RWPE2 (cell line): ENCODE data around the gene ADRM1.

Experiments
- ATAC-seq: fragments of 200-7000 bp; cut with Tn5 transposase; 3 replicates; pipeline ENCODE4 v1.9.1; 2021; ENCODE audit warnings: low read depth
- DNase-seq: peaks from one replicate; pipeline ENCODE4 v3.0.0-alpha.2; 2020; ENCODE audit warnings: low spot score
- H3K27ac ChIP-seq: fragments of 450-650 bp; 2 replicates; pipeline ENCODE4 v1.5.1; 2017; ENCODE audit warnings: mild to moderate bottlenecking; ENCODE audit not compliant: poor library complexity, severe bottlenecking
- H3K27me3 ChIP-seq: fragments of 250-450 bp; sonication (Bioruptor Pico); 2 replicates; pipeline ENCODE4 v1.5.1; 2021; ENCODE audit warnings: mild to moderate bottlenecking, moderate library complexity; ENCODE audit not compliant: insufficient read depth, poor library complexity, severe bottlenecking
- H3K36me3 ChIP-seq: fragments of 250-450 bp; sonication (Bioruptor Pico); 2 replicates; pipeline ENCODE4 v1.5.1; 2020; ENCODE audit warnings: low read depth, mild to moderate bottlenecking, moderate library complexity
- H3K4me1 ChIP-seq: fragments of 250-450 bp; sonication (Bioruptor Pico); 2 replicates; pipeline ENCODE4 v1.5.1; 2021; ENCODE audit warnings: mild to moderate bottlenecking, moderate library complexity; ENCODE audit not compliant: insufficient read depth, poor library complexity, severe bottlenecking
- H3K4me3 ChIP-seq: fragments of 250-450 bp; sonication (Bioruptor Pico); 2 replicates; pipeline ENCODE4 v1.5.1; 2021; ENCODE audit warnings: mild to moderate bottlenecking, moderate library complexity; ENCODE audit not compliant: severe bottlenecking
- H3K9me3 ChIP-seq: fragments of 250-450 bp; sonication (Bioruptor Pico); 2 replicates; pipeline ENCODE4 v1.5.1; 2021; ENCODE audit warnings: mild to moderate bottlenecking, moderate library complexity; ENCODE audit not compliant: severe bottlenecking
- CTCF ChIP-seq: fragments of 450-650 bp; IDR thresholded peaks from one replicate; pipeline ENCODE4 v1.5.1; 2017; ENCODE audit warnings: mild to moderate bottlenecking, moderate library complexity; ENCODE audit not compliant: poor library complexity, severe bottlenecking

The ADRM1 gene

GRCh38 chr20:62282877-62283503 lies 19.8 kb upstream of the ADRM1 start:
- Histone ChIP-seq H3K9me3 (no peaks in the 10 kb centered on the region), H3K27ac (no peak overlapping the region), H3K4me1 (no peaks in the 10 kb centered on the region), H3K4me3 (no peak overlapping the region), H3K36me3 (peaks cover 83% of the 10 kb centered on the region), H3K27me3 (no peaks in the 10 kb centered on the region)
- no peak for TF ChIP-seq CTCF
- ATAC-seq (no peak), DNase-seq (no peak)

GRCh38 chr20:62284448-62284847 lies 18.3 kb upstream of the ADRM1 start:
- Histone ChIP-seq H3K4me1 (no peaks in the 10 kb centered on the region), H3K27me3 (no peaks in the 10 kb centered on the region), H3K27ac (no peak overlapping the region), H3K9me3 (no peaks in the 10 kb centered on the region), H3K4me3 (no peak overlapping the region), H3K36me3 (peaks cover 84% of the 10 kb centered on the region)
- TF ChIP-seq CTCF, result no peak
- ATAC-seq, result no peak
- no peak for DNase-seq

- H3K27me3 ChIP-seq, result no peaks in the 10 kb centered on the region
- H3K4me1 ChIP-seq, result no peaks in the 10 kb centered on the region
- ATAC-seq, result no peak
- DNase-seq, result no peak
- TF ChIP-seq CTCF, result no peak
- H3K27ac ChIP-seq, result no peak overlapping the region
- H3K36me3 ChIP-seq, result peaks cover 84% of the 10 kb centered on the region
- no peak overlapping the region for H3K4me3 ChIP-seq
- H3K9me3 ChIP-seq, result no peaks in the 10 kb centered on the region
Measured at GRCh38 chr20:62285151-62285550, 17.6 kb upstream of the ADRM1 start.

- Histone ChIP-seq H3K27ac (no peak overlapping the region), H3K27me3 (no peaks in the 10 kb centered on the region), H3K4me1 (no peaks in the 10 kb centered on the region), H3K9me3 (no peaks in the 10 kb centered on the region), H3K36me3 (peaks cover 80% of the 10 kb centered on the region), H3K4me3 (no peak overlapping the region)
- ATAC-seq (no peak), DNase-seq (no peak)
- TF ChIP-seq CTCF, result no peak
Measured at GRCh38 chr20:62285722-62286121, 17.1 kb upstream of the ADRM1 start.

GRCh38 chr20:62286493-62287064 lies 16.2 kb upstream of the ADRM1 start:
- Histone ChIP-seq H3K36me3 (peaks cover 79% of the 10 kb centered on the region), H3K4me1 (no peaks in the 10 kb centered on the region), H3K27ac (no peak overlapping the region), H3K27me3 (no peaks in the 10 kb centered on the region), H3K4me3 (no peak overlapping the region), H3K9me3 (no peaks in the 10 kb centered on the region)
- no peak for TF ChIP-seq CTCF
- DNase-seq, result no peak
- no peak for ATAC-seq
